Trophoblast cell (in vitro differentiated cells and primary cell): ENCODE results near the gene ALG2.
"Not testable (repeated sequence)": the region's sequence is repeated elsewhere in the genome, so short reads cannot be mapped to it uniquely, and the experiment has no call there.

Experiments
- DNase-seq, 2 donors: peaks; one replicate each; pipeline ENCODE4 v3.0.0-alpha.2; 2016
- H2AFZ ChIP-seq: 2 replicates; pipeline ENCODE4 v1.6.1; 2013; ENCODE audit warnings: low read length, moderate library complexity, mild to moderate bottlenecking; ENCODE audit not compliant: insufficient read depth, poor library complexity
- H2AK5ac ChIP-seq: 2 replicates; pipeline ENCODE4 v1.6.1; 2013; ENCODE audit warnings: mild to moderate bottlenecking, low read length
- H2BK120ac ChIP-seq: 2 replicates; pipeline ENCODE4 v1.6.1; 2013; ENCODE audit warnings: low read length, mild to moderate bottlenecking, moderate library complexity; ENCODE audit not compliant: insufficient read depth, poor library complexity
- H2BK12ac ChIP-seq: 2 replicates; pipeline ENCODE4 v1.6.1; 2013; ENCODE audit warnings: mild to moderate bottlenecking, low read length, moderate library complexity
- H2BK5ac ChIP-seq: 2 replicates; pipeline ENCODE4 v1.6.1; 2013; ENCODE audit warnings: low read length, low read depth, moderate library complexity, mild to moderate bottlenecking; ENCODE audit not compliant: poor library complexity
- H3K14ac ChIP-seq: 2 replicates; pipeline ENCODE4 v1.6.1; 2013; ENCODE audit warnings: mild to moderate bottlenecking, low read length
- H3K18ac ChIP-seq: 2 replicates; pipeline ENCODE4 v1.6.1; 2013; ENCODE audit warnings: mild to moderate bottlenecking, low read length
- H3K23ac ChIP-seq: 2 replicates; pipeline ENCODE4 v1.6.1; 2013; ENCODE audit warnings: low read length
- H3K27ac ChIP-seq: 2 replicates; pipeline ENCODE4 v1.5.1; 2013; ENCODE audit warnings: low read depth, mild to moderate bottlenecking, inconsistent platforms, low read length, moderate library complexity
- H3K27me3 ChIP-seq: 2 replicates; pipeline ENCODE4 v1.6.1; 2013; ENCODE audit warnings: inconsistent platforms, mild to moderate bottlenecking, low read length, moderate library complexity; ENCODE audit not compliant: insufficient read depth
- H3K36me3 ChIP-seq, 2 experiments: 1 replicate in 1 of 2; 2 replicates in 1 of 2; pipeline ENCODE4 v1.6.1; 2013; ENCODE audit warnings: low read length in 2 of 2, mild to moderate bottlenecking in 2 of 2, moderate library complexity in 1 of 2; ENCODE audit not compliant: insufficient read depth in 2 of 2, control insufficient read depth in 1 of 2
- H3K4ac ChIP-seq: 2 replicates; pipeline ENCODE4 v1.6.1; 2013; ENCODE audit warnings: low read depth, mild to moderate bottlenecking, low read length, moderate library complexity
- H3K4me1 ChIP-seq, 2 experiments: 1 replicate in 1 of 2; 2 replicates in 1 of 2; pipeline ENCODE4 v1.6.1; 2013; ENCODE audit warnings: low read length in 2 of 2, mild to moderate bottlenecking in 2 of 2, moderate library complexity in 1 of 2; ENCODE audit not compliant: insufficient read depth in 2 of 2, control insufficient read depth in 1 of 2
- H3K4me2 ChIP-seq: 2 replicates; pipeline ENCODE4 v1.6.1; 2013; ENCODE audit warnings: inconsistent platforms, mild to moderate bottlenecking, low read length, moderate library complexity
- H3K4me3 ChIP-seq: 2 replicates; pipeline ENCODE4 v1.5.1; 2013; ENCODE audit warnings: mild to moderate bottlenecking, low read depth, low read length, inconsistent platforms
- H3K79me1 ChIP-seq: one replicate; pipeline ENCODE4 v1.6.1; 2013; ENCODE audit warnings: low read length
- H3K79me2 ChIP-seq: 2 replicates; pipeline ENCODE4 v1.6.1; 2013; ENCODE audit warnings: low read length, mild to moderate bottlenecking; ENCODE audit not compliant: control insufficient read depth, insufficient read depth, poor library complexity
- H3K9ac ChIP-seq: 2 replicates; pipeline ENCODE4 v1.6.1; 2013; ENCODE audit warnings: mild to moderate bottlenecking, low read length
- H3K9me3 ChIP-seq: 2 replicates; pipeline ENCODE4 v1.6.1; 2013; ENCODE audit warnings: low read depth, mild to moderate bottlenecking, control low read depth, inconsistent platforms, low read length; ENCODE audit not compliant: insufficient read depth
- H4K12ac ChIP-seq: 2 replicates; pipeline ENCODE4 v1.6.1; 2013; ENCODE audit warnings: low read depth, mild to moderate bottlenecking, low read length, moderate library complexity
- H4K8ac ChIP-seq: 2 replicates; pipeline ENCODE4 v1.6.1; 2013; ENCODE audit warnings: low read depth, mild to moderate bottlenecking, low read length, moderate library complexity
- H4K91ac ChIP-seq: one replicate; pipeline ENCODE4 v1.6.1; 2013; ENCODE audit warnings: low read depth, mild to moderate bottlenecking, low read length, moderate library complexity
- WGBS: extraction: QIAGEN DNeasy Blood & Tissue Kit; methylation state at CpG from one replicate; pipeline ENCODE4 v1.1.7; 2013; ENCODE audit warnings: missing lambda C conversion rate; ENCODE audit not compliant: insufficient read length, insufficient coverage; ENCODE audit errors: extremely low coverage; 5-methylcytosine and 5-hydroxymethylcytosine counted together

The ALG2 gene

DNA sequence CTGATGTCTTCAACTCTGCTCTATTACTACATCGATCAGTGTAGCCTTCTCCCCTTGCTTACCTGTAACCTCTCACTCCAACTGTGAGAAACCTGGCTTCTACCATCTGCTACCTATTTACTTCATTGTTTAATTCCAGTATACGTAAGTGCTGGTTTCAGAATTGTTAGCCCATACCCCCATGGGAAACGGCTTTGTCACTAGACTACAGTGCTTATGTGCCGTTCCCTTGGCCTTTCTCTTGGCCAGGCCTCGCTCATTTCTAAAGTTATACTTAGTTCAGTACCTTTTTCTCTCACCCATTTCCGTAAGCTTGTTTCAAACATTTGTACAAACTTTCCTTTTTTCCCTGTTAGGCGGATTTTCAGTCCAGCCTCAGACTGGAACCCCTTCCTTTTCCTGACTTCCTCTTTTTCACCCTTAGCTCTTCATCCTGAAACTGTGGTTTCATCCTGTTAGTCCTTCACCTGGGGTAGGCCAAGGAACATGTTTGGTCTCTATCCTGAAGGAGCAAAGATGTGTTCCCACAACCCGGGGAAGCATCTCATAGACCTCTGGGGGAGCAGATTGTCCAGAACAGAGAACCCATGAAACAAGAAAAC is 21.7 kb downstream of the ALG2 start:
- Histone ChIP-seq H2AFZ (no peak overlapping the region), H3K27me3 (no peaks in the 10 kb centered on the region), H2BK5ac (no peak overlapping the region), H2BK120ac (no peak overlapping the region), H3K79me2 (no peaks in the 10 kb centered on the region), H4K12ac (no peak overlapping the region), H3K14ac (no peak overlapping the region), H3K27ac (no peak overlapping the region), H4K8ac (no peak overlapping the region), H3K9me3 (peaks cover 2% of the 10 kb centered on the region), H4K91ac (no peak overlapping the region), H3K4me1 (no peaks in the 10 kb centered on the region), H3K4me3 (no peak overlapping the region), H3K79me1 (no peaks in the 10 kb centered on the region), H2BK12ac (no peak overlapping the region), H3K23ac (peak overlapping the region; percentile 46), H2AK5ac (no peak overlapping the region), H3K36me3 (no peaks in the 10 kb centered on the region), H3K4me2 (no peak overlapping the region), H3K9ac (no peak overlapping the region), H3K4ac (no peak overlapping the region), H3K18ac (no peak overlapping the region)
- no CpG with 5 or more reads among the region's 8 CpGs for WGBS
- DNase-seq, result no peak

DNA sequence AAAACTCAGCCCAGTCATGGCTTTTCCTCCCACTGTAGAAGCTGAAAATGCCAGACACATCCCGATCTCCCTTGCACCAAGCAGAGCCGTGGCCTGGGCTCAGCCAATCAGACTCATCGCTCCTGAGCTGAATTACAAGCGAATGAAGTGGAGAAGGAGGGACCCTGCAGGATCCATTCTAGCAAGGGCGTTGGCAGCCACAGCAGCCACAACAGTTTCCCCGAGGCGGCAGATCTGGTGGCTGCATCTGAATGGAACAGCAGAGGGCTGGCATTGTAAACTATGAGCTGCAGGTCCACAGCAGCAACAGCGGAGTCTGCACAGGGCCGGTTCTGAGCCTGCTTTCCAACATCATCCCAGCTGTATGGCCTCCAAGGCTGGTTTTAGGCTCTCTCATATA is 23.8 kb downstream of the ALG2 start:
- Histone ChIP-seq H4K91ac (no peak overlapping the region), H2BK5ac (no peak overlapping the region), H3K14ac (no peak overlapping the region), H2AK5ac (no peak overlapping the region), H3K18ac (no peak overlapping the region), H4K8ac (no peak overlapping the region), H2AFZ (no peak overlapping the region), H3K79me1 (no peaks in the 10 kb centered on the region), H3K4me2 (no peak overlapping the region), H3K79me2 (no peaks in the 10 kb centered on the region), H4K12ac (no peak overlapping the region), H3K4me3 (no peak overlapping the region), H3K4ac (no peak overlapping the region), H2BK120ac (no peak overlapping the region), H2BK12ac (no peak overlapping the region), H3K9me3 (peaks cover 2% of the 10 kb centered on the region), H3K23ac (no peak overlapping the region), H3K9ac (no peak overlapping the region), H3K36me3 (no peaks in the 10 kb centered on the region), H3K27me3 (no peaks in the 10 kb centered on the region), H3K4me1 (no peaks in the 10 kb centered on the region), H3K27ac (no peak overlapping the region)
- WGBS, result no CpG with 5 or more reads among the region's 9 CpGs
- DNase-seq, result no peak

DNA sequence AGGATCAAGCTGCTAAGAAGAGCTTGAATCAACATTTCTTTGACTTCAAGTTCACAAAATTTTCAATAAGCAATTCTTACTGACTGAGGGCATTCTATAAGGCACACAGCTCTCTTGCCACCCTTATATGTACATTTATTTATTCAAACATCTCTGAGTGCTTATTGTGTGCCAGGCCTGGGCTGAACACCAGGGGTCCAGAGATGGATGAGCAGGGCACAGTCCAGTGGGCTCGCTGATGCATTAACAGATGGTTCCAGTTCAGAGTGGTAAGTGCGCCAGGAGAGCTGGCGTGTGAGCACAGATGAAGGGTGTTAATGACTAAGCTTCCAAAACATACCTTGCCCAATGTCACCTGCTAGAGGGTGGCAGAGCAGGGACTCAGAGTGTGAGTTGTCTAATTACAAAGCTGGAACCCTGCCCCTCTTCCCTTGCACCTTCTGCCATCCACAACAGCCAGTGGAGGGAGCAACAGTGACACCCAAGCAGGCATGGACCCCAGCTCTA is 24.6 kb downstream of the ALG2 start:
- H3K79me2 ChIP-seq, result no peaks in the 10 kb centered on the region
- H3K23ac ChIP-seq, result peak overlapping the region; percentile 84
- H3K27me3 ChIP-seq, result no peaks in the 10 kb centered on the region
- no peak overlapping the region for H2AK5ac ChIP-seq
- no peak overlapping the region for H2BK12ac ChIP-seq
- no peak overlapping the region for H2BK120ac ChIP-seq
- H3K4me2 ChIP-seq, result peak overlapping the region; percentile 12
- no peaks in the 10 kb centered on the region for H3K79me1 ChIP-seq
- no peak overlapping the region for H3K4me3 ChIP-seq
- H3K9ac ChIP-seq, result no peak overlapping the region
- no peak overlapping the region for H3K14ac ChIP-seq
- no peak overlapping the region for H3K18ac ChIP-seq
- H3K4me1 ChIP-seq, result no peaks in the 10 kb centered on the region
- no peak overlapping the region for H3K4ac ChIP-seq
- no peak overlapping the region for H4K8ac ChIP-seq
- no peak overlapping the region for H3K27ac ChIP-seq
- H2BK5ac ChIP-seq, result no peak overlapping the region
- no peaks in the 10 kb centered on the region for H3K36me3 ChIP-seq
- H4K12ac ChIP-seq, result no peak overlapping the region
- no peak for DNase-seq
- H4K91ac ChIP-seq, result no peak overlapping the region
- H2AFZ ChIP-seq, result no peak overlapping the region
- no CpG with 5 or more reads among the region's 3 CpGs for WGBS
- peaks cover 2% of the 10 kb centered on the region for H3K9me3 ChIP-seq

DNA sequence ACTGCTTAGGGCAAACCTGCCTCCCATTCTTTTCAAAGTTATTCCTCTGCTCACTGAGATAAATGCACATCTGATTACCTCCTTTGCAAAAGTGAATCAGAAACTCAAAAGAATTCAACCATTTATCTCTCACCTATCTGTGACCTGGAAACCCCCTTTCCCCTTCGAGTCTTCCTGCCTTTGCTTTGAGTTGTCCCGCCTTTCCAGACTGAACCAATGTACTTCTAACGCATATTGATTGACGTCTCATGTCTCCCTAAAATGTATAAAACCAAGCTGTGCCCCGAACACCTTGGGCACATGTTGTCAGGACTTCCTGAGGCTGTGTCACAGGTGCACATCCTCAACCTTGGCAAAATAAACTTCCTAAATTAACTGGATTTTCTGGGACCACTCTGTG is 25.3 kb downstream of the ALG2 start:
- H3K79me1 ChIP-seq, H4K8ac ChIP-seq, H2BK5ac ChIP-seq, H3K4me2 ChIP-seq, H2AK5ac ChIP-seq, H3K4me3 ChIP-seq, H3K27me3 ChIP-seq, H4K12ac ChIP-seq, DNase-seq, H3K18ac ChIP-seq, H3K79me2 ChIP-seq, H3K36me3 ChIP-seq, H2BK120ac ChIP-seq, H3K4ac ChIP-seq, H3K9ac ChIP-seq, H2BK12ac ChIP-seq, H3K9me3 ChIP-seq, H3K27ac ChIP-seq, H2AFZ ChIP-seq, H3K23ac ChIP-seq, H3K14ac ChIP-seq, H4K91ac ChIP-seq, H3K4me1 ChIP-seq: not testable (repeated sequence)
- no CpG with 5 or more reads among the region's 5 CpGs for WGBS
